CD8-positive, alpha-beta memory T cell (primary cell): ENCODE data around the gene CDK14. TPM values are rescaled to one million over a fixed set of nuclear protein-coding genes. Genes with fewer than 3 reads are reported as not detected.

Source experiments
- CTCF ChIA-PET: fragments of 350-600 bp; sonication (Branson Sonifier 250); formaldehyde crosslinking; loops from one replicate; lab custom pipeline; 2021; ENCODE audit warnings: antibody characterized with exemption; lab: Charles Lee
- POLR2A ChIA-PET: fragments of 350-600 bp; sonication (Branson Sonifier 250); formaldehyde crosslinking; loops from one replicate; lab custom pipeline; 2021; ENCODE audit warnings: antibody characterized with exemption; lab: Charles Lee
- DNase-seq, 5 donors: peaks; one replicate each; pipeline versions ENCODE4 v3.0.0 to v3.0.0-alpha.2; 2020 to 2022; ENCODE audit warnings: mixed read lengths in 1 of 5
- H3K27ac ChIP-seq: one replicate; pipeline ENCODE4 v1.7.0; 2013; ENCODE audit warnings: low read depth, mild to moderate bottlenecking, low read length, moderate library complexity
- H3K27me3 ChIP-seq: 2 replicates; pipeline ENCODE4 v1.7.0; 2013; ENCODE audit warnings: low read length, mild to moderate bottlenecking; ENCODE audit not compliant: insufficient read depth, poor library complexity, severe bottlenecking
- H3K36me3 ChIP-seq: 2 replicates; pipeline ENCODE4 v1.7.0; 2013; ENCODE audit warnings: mild to moderate bottlenecking, low read length, moderate library complexity; ENCODE audit not compliant: insufficient read depth
- H3K4me1 ChIP-seq: 2 replicates; pipeline ENCODE4 v1.7.0; 2013; ENCODE audit warnings: mild to moderate bottlenecking, low read length, moderate library complexity; ENCODE audit not compliant: insufficient read depth
- H3K4me3 ChIP-seq: 2 replicates; pipeline ENCODE4 v1.7.0; 2013; ENCODE audit warnings: mild to moderate bottlenecking, low read length
- H3K9me3 ChIP-seq: 2 replicates; pipeline ENCODE4 v1.7.0; 2013; ENCODE audit warnings: mild to moderate bottlenecking, low read length
- H3K27ac Mint-ChIP-seq, 8 donors: one replicate each; pipeline ENCODE4 v1.8.0; 2020 to 2021; ENCODE audit warnings: mixed read lengths in 8 of 8, mild to moderate bottlenecking in 6 of 8, inconsistent platforms in 3 of 8, moderate library complexity in 3 of 8
- H3K27me3 Mint-ChIP-seq, 2 donors: one replicate each; pipeline ENCODE4 v1.8.0; 2020 to 2021; ENCODE audit warnings: mixed read lengths in 2 of 2, mild to moderate bottlenecking in 1 of 2, moderate library complexity in 1 of 2
- H3K36me3 Mint-ChIP-seq, 3 donors: one replicate each; pipeline ENCODE4 v1.8.0; 2020 to 2021; ENCODE audit warnings: mixed read lengths in 3 of 3, inconsistent platforms in 1 of 3, mild to moderate bottlenecking in 1 of 3
- H3K4me1 Mint-ChIP-seq, 3 donors: one replicate each; pipeline ENCODE4 v1.8.0; 2020 to 2021; ENCODE audit warnings: mixed read lengths in 3 of 3, inconsistent platforms in 1 of 3, mild to moderate bottlenecking in 1 of 3
- H3K4me3 Mint-ChIP-seq, 7 donors: one replicate each; pipeline ENCODE4 v1.8.0; 2020 to 2021; ENCODE audit warnings: mixed read lengths in 7 of 7, mild to moderate bottlenecking in 6 of 7, moderate library complexity in 4 of 7, inconsistent platforms in 2 of 7
- H3K9me3 Mint-ChIP-seq, 5 donors: one replicate each; pipeline ENCODE4 v1.8.0; 2020 to 2022; ENCODE audit warnings: mixed read lengths in 5 of 5, mild to moderate bottlenecking in 3 of 5, moderate library complexity in 2 of 5, inconsistent platforms in 1 of 5
- polyA plus RNA-seq: library from polyadenylated mRNA; unstranded; fragments of 300-500 nt; fragmentation: Illumina TruSeq; gene quantifications from one replicate; pipeline ENCODE4 v1.2.3, GENCODE V29; 2021
- total RNA-seq, 2 experiments: library from RNA; stranded (reverse); gene quantifications; one replicate each; pipeline ENCODE4 v1.2.3, GENCODE V29; 2021

CDK14 gene
- total and polyA plus RNA-seq, 3 experiments from 2014 or later, result 0.05 to 0.20 TPM; not detected in 1

- ChIA-PET POLR2A (no interaction called here), CTCF (no interaction called here)
- Mint-ChIP-seq H3K4me3 (no peak overlapping the region), H3K27ac (no peak overlapping the region), H3K36me3 (no peaks in the 10 kb centered on the region), H3K4me1 (no peaks in the 10 kb centered on the region), H3K27me3 (peaks cover 0 to 3% of the 10 kb centered on the region in 2 donors), H3K9me3 (peaks cover 0 to 4% (median 3%) of the 10 kb centered on the region in 5 donors)
- H3K9me3 ChIP-seq, result no peaks in the 10 kb centered on the region
- no peak overlapping the region for H3K27ac ChIP-seq
- DNase-seq, result no peak
- H3K4me3 ChIP-seq, result no peak overlapping the region
- no peaks in the 10 kb centered on the region for H3K27me3 ChIP-seq
- no peaks in the 10 kb centered on the region for H3K36me3 ChIP-seq
- H3K4me1 ChIP-seq, result no peaks in the 10 kb centered on the region
Observed at GRCh38 chr7:90759710-90760109, 163.6 kb downstream of the CDK14 start.

DNA sequence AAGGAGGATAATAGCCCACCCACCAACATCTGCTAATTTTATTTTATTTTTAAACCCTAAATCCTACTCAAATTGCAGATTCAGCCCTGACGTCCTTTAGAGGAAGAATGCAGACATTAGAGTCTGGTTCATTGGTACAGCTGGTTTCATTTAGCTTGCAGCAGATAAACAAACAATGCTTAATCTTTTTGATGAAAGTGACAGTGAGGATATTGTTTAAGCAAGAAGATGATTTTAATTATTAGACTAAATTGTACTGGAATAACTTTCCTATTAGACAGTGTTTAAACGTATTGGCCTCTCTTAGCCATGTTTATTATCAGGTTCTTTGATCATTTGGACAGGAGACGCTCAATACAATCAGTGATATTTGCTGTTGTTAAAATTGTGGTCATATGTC lies 164.8 kb downstream of the CDK14 start:
- no peaks in the 10 kb centered on the region for H3K36me3 ChIP-seq
- no peak for DNase-seq

DNA sequence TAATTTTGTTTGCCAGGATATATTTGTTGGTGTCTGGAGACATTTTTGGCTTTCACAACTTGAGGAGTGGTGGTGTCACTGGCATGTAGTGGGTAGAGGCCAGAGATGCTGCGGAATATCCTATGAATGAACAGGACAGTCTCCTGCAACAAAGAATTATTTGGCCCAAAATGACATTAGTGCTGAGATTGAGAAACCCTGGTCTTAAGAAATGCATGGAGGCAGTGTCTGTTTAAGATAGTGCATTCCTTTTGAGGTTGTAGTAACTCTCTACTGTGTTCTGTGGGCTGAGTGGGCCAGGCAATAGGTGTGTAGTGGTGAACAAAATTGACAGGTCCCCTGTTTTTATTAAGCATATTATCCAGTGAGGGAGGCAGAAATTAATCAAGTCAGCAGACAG lies 165.5 kb downstream of the CDK14 start:
- Histone ChIP-seq H3K27me3 (no peaks in the 10 kb centered on the region), H3K9me3 (no peaks in the 10 kb centered on the region), H3K4me1 (no peaks in the 10 kb centered on the region), H3K36me3 (no peaks in the 10 kb centered on the region), H3K4me3 (no peak overlapping the region), H3K27ac (no peak overlapping the region)
- Mint-ChIP-seq H3K9me3 (peaks cover 0 to 7% (median 3%) of the 10 kb centered on the region in 5 donors), H3K4me3 (no peak overlapping the region), H3K27ac (no peak overlapping the region), H3K27me3 (peaks cover 0 to 3% of the 10 kb centered on the region in 2 donors), H3K36me3 (no peaks in the 10 kb centered on the region), H3K4me1 (no peaks in the 10 kb centered on the region)
- CTCF ChIA-PET, result no interaction called here
- POLR2A ChIA-PET, result no interaction called here
- no peak for DNase-seq

More for the DNA sequence above, 164.8 kb downstream of the CDK14 start:
- Mint-ChIP-seq H3K27ac (no peak overlapping the region), H3K4me1 (no peaks in the 10 kb centered on the region), H3K4me3 (no peak overlapping the region), H3K36me3 (no peaks in the 10 kb centered on the region), H3K9me3 (peaks cover 0 to 7% (median 3%) of the 10 kb centered on the region in 5 donors), H3K27me3 (peaks cover 0 to 3% of the 10 kb centered on the region in 2 donors)
- no peaks in the 10 kb centered on the region for H3K27me3 ChIP-seq
- CTCF ChIA-PET, result no interaction called here
- POLR2A ChIA-PET, result no interaction called here
- H3K4me1 ChIP-seq, result no peaks in the 10 kb centered on the region
- no peak overlapping the region for H3K4me3 ChIP-seq
- no peaks in the 10 kb centered on the region for H3K9me3 ChIP-seq
- H3K27ac ChIP-seq, result no peak overlapping the region

- Histone ChIP-seq H3K36me3 (no peaks in the 10 kb centered on the region), H3K4me3 (no peak overlapping the region), H3K4me1 (no peaks in the 10 kb centered on the region), H3K27ac (no peak overlapping the region), H3K27me3 (no peaks in the 10 kb centered on the region), H3K9me3 (no peaks in the 10 kb centered on the region)
- Mint-ChIP-seq H3K9me3 (peaks cover 0 to 7% (median 3%) of the 10 kb centered on the region in 5 donors), H3K27me3 (peaks cover 0 to 5% of the 10 kb centered on the region in 2 donors), H3K4me3 (no peak overlapping the region), H3K4me1 (no peaks in the 10 kb centered on the region), H3K27ac (no peak overlapping the region), H3K36me3 (no peaks in the 10 kb centered on the region)
- DNase-seq, result no peak
- CTCF ChIA-PET, result no interaction called here
- POLR2A ChIA-PET, result no interaction called here
Observed at GRCh38 chr7:90763108-90763507, 167.0 kb downstream of the CDK14 start.

DNA sequence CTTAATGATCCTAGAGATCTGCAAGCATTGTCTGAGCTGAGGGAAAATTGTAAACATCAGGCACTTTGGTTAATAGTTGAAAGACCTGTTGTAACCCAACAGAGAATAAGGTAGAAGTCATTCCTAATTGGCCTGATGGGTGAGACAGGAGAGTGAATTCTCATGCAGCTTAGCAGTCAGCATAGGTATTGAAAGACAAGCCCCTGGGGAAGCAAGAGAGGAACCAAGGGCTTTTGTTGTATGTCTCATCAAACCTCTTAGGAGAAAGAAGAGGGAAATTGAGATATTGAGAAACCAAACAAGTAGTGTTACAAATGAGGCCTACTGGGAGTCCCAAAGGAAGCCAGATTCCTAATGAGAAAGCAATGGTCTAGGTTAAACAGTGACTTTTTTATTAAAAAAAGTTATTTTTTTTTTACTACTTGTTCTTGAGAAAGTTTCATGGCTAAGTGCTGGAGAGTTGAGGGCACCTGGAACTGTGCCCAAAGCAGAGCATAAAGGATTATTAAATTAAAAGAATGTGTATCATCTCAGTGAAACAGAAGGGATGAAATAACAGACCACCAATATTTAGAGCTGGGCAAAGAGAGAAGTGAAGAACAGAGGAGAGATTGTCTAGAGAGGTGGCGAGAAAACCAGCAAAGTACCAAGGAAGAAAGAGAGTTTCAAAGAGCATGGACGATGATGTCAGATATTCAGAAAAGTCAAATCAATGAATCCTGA lies 168.9 kb downstream of the CDK14 start:
- Mint-ChIP-seq H3K4me1 (no peaks in the 10 kb centered on the region), H3K4me3 (no peak overlapping the region), H3K9me3 (peaks cover 0 to 7% (median 3%) of the 10 kb centered on the region in 5 donors), H3K36me3 (no peaks in the 10 kb centered on the region), H3K27ac (no peak overlapping the region), H3K27me3 (peaks cover 0 to 5% of the 10 kb centered on the region in 2 donors)
- H3K4me1 ChIP-seq, result no peaks in the 10 kb centered on the region
- DNase-seq, result no peak
- H3K27me3 ChIP-seq, result no peaks in the 10 kb centered on the region
- no peak overlapping the region for H3K27ac ChIP-seq
- no peaks in the 10 kb centered on the region for H3K9me3 ChIP-seq
- no peaks in the 10 kb centered on the region for H3K36me3 ChIP-seq
- no peak overlapping the region for H3K4me3 ChIP-seq
- ChIA-PET CTCF (no interaction called here), POLR2A (no interaction called here)

DNA sequence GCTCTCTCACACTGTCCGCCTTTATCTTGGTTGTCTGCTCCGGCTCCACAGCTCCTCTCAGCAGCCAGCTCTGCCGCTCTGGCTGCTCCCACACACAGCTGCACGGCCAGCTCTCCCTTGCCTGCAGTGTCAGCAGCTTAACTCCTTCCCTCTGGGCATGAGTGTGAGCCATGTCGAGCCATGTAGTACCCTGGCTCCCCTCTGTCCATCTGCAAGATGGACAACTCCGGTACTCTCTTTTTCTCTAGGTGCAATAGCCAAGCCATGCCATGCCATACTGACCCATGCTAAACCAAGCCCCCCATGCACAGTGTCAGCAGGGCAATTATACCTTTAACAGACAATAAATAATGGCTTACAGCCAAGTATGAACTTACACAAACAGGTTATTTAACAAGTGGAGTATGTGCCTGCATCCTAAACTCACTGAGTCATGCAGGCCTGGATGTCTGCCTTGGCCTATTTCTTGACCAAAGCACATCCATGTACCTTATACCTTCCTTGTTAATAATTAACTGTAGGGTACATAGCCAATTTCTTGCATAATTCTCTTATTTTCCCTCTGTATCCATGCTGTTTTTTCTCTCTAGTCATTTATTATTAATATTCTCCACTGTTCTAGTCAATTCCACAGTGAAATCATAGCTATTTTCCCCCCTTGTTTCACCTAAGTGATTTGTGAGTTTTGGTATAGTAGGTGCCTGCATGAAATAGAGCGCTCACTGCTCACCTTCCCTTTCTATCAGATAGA lies 170.9 kb downstream of the CDK14 start:
- no peaks in the 10 kb centered on the region for H3K36me3 Mint-ChIP-seq
- H3K9me3 ChIP-seq, result no peaks in the 10 kb centered on the region
- no peak for DNase-seq
- H3K27me3 ChIP-seq, result no peaks in the 10 kb centered on the region
- POLR2A ChIA-PET, result no interaction called here
- H3K4me3 ChIP-seq, result no peak overlapping the region
- no peaks in the 10 kb centered on the region for H3K36me3 ChIP-seq
- peaks cover 0 to 2% of the 10 kb centered on the region in 2 donors for H3K27me3 Mint-ChIP-seq
- no peaks in the 10 kb centered on the region for H3K4me1 ChIP-seq
- no peak overlapping the region for H3K4me3 Mint-ChIP-seq
- peaks cover 0 to 9% (median 4%) of the 10 kb centered on the region in 5 donors for H3K9me3 Mint-ChIP-seq
- CTCF ChIA-PET, result no interaction called here
- H3K4me1 Mint-ChIP-seq, result no peaks in the 10 kb centered on the region
- no peak overlapping the region for H3K27ac Mint-ChIP-seq
- no peak overlapping the region for H3K27ac ChIP-seq

DNA sequence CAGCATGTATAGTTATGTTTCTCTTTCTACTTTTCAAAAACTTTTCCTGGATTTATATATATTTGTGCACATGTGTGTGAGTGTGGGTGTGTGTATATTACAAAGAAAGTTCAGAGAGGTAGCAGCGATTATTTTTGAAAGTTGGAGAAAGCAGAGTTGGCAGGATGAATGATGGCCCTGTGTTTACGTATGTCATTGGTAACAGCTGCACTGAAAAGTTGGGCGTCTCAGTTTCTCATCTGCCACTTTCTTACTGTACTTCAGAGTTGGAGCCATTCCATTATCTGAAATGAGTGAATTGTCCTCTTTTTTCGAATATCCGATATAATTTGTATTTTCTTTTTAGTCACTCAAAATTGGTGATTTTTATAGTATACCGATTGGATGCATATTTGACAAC lies 172.2 kb downstream of the CDK14 start:
- no peaks in the 10 kb centered on the region for H3K36me3 Mint-ChIP-seq
- Histone ChIP-seq H3K27ac (no peak overlapping the region), H3K27me3 (no peaks in the 10 kb centered on the region)

DNA sequence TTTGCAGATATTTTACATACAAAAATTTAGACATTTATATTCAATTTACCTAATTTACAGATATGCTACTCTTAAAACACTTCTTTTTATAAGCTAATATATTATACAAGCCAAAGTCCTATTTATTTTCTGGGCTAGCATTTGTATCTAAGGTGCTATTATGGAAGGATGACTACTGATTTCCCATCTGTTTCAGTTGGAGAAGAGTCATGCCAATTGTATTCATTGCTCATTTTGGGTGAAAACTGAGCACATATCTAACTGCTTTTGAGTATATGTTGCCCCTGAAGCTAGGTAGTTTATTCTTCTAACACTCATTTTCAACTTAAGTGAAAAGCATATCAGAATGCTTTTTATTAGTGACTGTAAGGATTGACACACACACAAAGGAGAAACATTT lies 172.9 kb downstream of the CDK14 start:
- CTCF ChIA-PET, result no interaction called here
- Mint-ChIP-seq H3K4me3 (no peak overlapping the region), H3K27ac (no peak overlapping the region), H3K36me3 (no peaks in the 10 kb centered on the region), H3K4me1 (no peaks in the 10 kb centered on the region), H3K27me3 (peaks cover 0 to 2% of the 10 kb centered on the region in 2 donors), H3K9me3 (peaks cover 0 to 14% (median 6%) of the 10 kb centered on the region in 5 donors)
- Histone ChIP-seq H3K4me1 (no peaks in the 10 kb centered on the region), H3K4me3 (no peak overlapping the region), H3K27me3 (no peaks in the 10 kb centered on the region), H3K27ac (no peak overlapping the region), H3K36me3 (no peaks in the 10 kb centered on the region), H3K9me3 (no peaks in the 10 kb centered on the region)
- POLR2A ChIA-PET, result no interaction called here
- DNase-seq, result no peak

More for the DNA sequence above, 172.2 kb downstream of the CDK14 start:
- Mint-ChIP-seq H3K4me1 (no peaks in the 10 kb centered on the region), H3K4me3 (no peak overlapping the region), H3K27ac (no peak overlapping the region), H3K9me3 (peaks cover 0 to 14% (median 6%) of the 10 kb centered on the region in 5 donors), H3K27me3 (peaks cover 0 to 2% of the 10 kb centered on the region in 2 donors)
- Histone ChIP-seq H3K9me3 (no peaks in the 10 kb centered on the region), H3K4me3 (no peak overlapping the region), H3K4me1 (no peaks in the 10 kb centered on the region), H3K36me3 (no peaks in the 10 kb centered on the region)
- no peak for DNase-seq
- ChIA-PET CTCF (no interaction called here), POLR2A (no interaction called here)
